DND-41 (cell line): ENCODE results near the gene PINK1.

ENCODE experiments used
- ATAC-seq: fragments of 200-7000 bp; cut with Tn5 transposase; 3 replicates; pipeline ENCODE4 v1.9.1; 2021; ENCODE audit warnings: low read depth; ENCODE audit not compliant: insufficient read depth
- DNase-seq: peaks from one replicate; pipeline ENCODE4 v3.0.0-alpha.2; 2020
- H2AFZ ChIP-seq: 2 replicates; pipeline ENCODE4 v1.6.0; 2012; ENCODE audit warnings: low read depth, low read length
- H3K27ac ChIP-seq: 2 replicates; pipeline ENCODE4 v1.5.1; 2012; ENCODE audit warnings: low read length, inconsistent platforms
- H3K27me3 ChIP-seq: fragments of 200-600 bp; sonication (generic); 2 replicates; pipeline ENCODE4 v1.6.0; 2012; ENCODE audit warnings: low read length, mild to moderate bottlenecking, inconsistent platforms; ENCODE audit not compliant: insufficient read depth, poor library complexity
- H3K36me3 ChIP-seq: 2 replicates; pipeline ENCODE4 v1.5.1; 2012; ENCODE audit warnings: low read length, inconsistent platforms; ENCODE audit not compliant: insufficient read depth
- H3K4me1 ChIP-seq: 2 replicates; pipeline ENCODE4 v1.5.1; 2012; ENCODE audit warnings: mild to moderate bottlenecking, low read length; ENCODE audit not compliant: insufficient read depth
- H3K4me2 ChIP-seq: 2 replicates; pipeline ENCODE4 v1.6.0; 2012; ENCODE audit warnings: mild to moderate bottlenecking, moderate library complexity, low read length, inconsistent platforms; ENCODE audit not compliant: insufficient read depth
- H3K4me3 ChIP-seq, 2 experiments: fragments of 200-600 bp in 1 of 2; shearing (Covaris generic) in 1 of 2; 2 replicates each; pipeline ENCODE4 v1.5.1; 2012 to 2016; ENCODE audit warnings: inconsistent platforms in 2 of 2, low read length in 2 of 2, mild to moderate bottlenecking in 2 of 2, low read depth in 1 of 2, moderate library complexity in 1 of 2
- H3K79me2 ChIP-seq: 2 replicates; pipeline ENCODE4 v1.6.0; 2012; ENCODE audit warnings: low read length, inconsistent platforms; ENCODE audit not compliant: insufficient read depth
- H3K9ac ChIP-seq: 2 replicates; pipeline ENCODE4 v1.6.0; 2012; ENCODE audit warnings: low read depth, mild to moderate bottlenecking, inconsistent platforms, low read length, moderate library complexity
- H3K9me3 ChIP-seq: 2 replicates; pipeline ENCODE4 v1.5.1; 2012; ENCODE audit warnings: low read length, moderate library complexity, mild to moderate bottlenecking, inconsistent platforms; ENCODE audit not compliant: insufficient read depth, severe bottlenecking
- H4K20me1 ChIP-seq: 2 replicates; pipeline ENCODE4 v1.6.0; 2012; ENCODE audit warnings: low read length; ENCODE audit not compliant: insufficient read depth
- EZH2 ChIP-seq: IDR thresholded peaks from 3 replicates; pipeline ENCODE4 v1.6.1; 2012; ENCODE audit warnings: borderline replicate concordance, low read depth, mild to moderate bottlenecking, moderate library complexity, low read length, inconsistent platforms; ENCODE audit not compliant: severe bottlenecking
- TF ChIP-seq, protein P1 (sequence below): IDR thresholded peaks from 2 replicates; pipeline ENCODE4 v1.5.1; 2012; ENCODE audit warnings: borderline replicate concordance, low read length, moderate library complexity, mild to moderate bottlenecking; ENCODE audit not compliant: poor library complexity, severe bottlenecking; ENCODE audit errors: extremely low read depth

Gene PINK1

GRCh38 chr1:20636785-20637347 lies 3.6 kb downstream of the PINK1 start:
- H2AFZ ChIP-seq = no peak overlapping the region
- TF ChIP-seq EZH2 = no peak
- TF ChIP-seq, protein P1, sequence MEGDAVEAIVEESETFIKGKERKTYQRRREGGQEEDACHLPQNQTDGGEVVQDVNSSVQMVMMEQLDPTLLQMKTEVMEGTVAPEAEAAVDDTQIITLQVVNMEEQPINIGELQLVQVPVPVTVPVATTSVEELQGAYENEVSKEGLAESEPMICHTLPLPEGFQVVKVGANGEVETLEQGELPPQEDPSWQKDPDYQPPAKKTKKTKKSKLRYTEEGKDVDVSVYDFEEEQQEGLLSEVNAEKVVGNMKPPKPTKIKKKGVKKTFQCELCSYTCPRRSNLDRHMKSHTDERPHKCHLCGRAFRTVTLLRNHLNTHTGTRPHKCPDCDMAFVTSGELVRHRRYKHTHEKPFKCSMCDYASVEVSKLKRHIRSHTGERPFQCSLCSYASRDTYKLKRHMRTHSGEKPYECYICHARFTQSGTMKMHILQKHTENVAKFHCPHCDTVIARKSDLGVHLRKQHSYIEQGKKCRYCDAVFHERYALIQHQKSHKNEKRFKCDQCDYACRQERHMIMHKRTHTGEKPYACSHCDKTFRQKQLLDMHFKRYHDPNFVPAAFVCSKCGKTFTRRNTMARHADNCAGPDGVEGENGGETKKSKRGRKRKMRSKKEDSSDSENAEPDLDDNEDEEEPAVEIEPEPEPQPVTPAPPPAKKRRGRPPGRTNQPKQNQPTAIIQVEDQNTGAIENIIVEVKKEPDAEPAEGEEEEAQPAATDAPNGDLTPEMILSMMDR = no peak
- no peaks in the 10 kb centered on the region for H3K9me3 ChIP-seq
- H3K4me3 ChIP-seq = no peak overlapping the region
- peaks cover 4% of the 10 kb centered on the region for H4K20me1 ChIP-seq
- H3K27me3 ChIP-seq = no peaks in the 10 kb centered on the region
- H3K4me2 ChIP-seq = no peak overlapping the region
- DNase-seq (no peak), ATAC-seq (no peak)
- no peaks in the 10 kb centered on the region; the same call in 1 of the 2 replicates for H3K79me2 ChIP-seq
- no peak overlapping the region for H3K27ac ChIP-seq
- peaks cover 15% of the 10 kb centered on the region for H3K36me3 ChIP-seq
- no peak overlapping the region for H3K9ac ChIP-seq
- peaks cover 20% of the 10 kb centered on the region for H3K4me1 ChIP-seq

DNA sequence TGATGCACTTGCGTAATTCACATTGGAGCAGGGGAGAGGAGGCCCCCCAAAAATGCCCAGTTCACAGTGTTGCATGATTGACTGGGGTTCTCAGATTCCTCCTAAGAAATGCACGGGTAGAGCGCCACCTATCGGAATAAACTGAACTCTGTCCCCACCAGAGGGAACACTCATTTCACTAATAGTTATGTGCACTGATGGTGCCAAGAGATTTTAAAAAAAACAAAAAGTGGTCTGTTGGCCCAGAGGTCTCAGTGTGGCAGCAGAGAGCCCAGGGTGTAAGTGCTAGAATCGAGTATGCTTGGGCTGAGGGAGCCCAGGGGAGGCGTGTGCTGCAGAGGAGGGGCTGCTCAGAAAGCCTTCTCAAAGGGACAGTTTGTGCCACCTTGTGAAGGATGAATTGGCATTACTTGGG lies 6.9 kb downstream of the PINK1 start:
- Histone ChIP-seq H3K27ac (no peak overlapping the region), H2AFZ (no peak overlapping the region), H3K27me3 (no peaks in the 10 kb centered on the region), H3K36me3 (peaks cover 18% of the 10 kb centered on the region; the same call in 1 of the 2 replicates), H3K4me3 (no peak overlapping the region), H3K79me2 (no peaks in the 10 kb centered on the region), H3K4me1 (no peaks in the 10 kb centered on the region), H3K4me2 (no peak overlapping the region), H3K9ac (no peak overlapping the region), H3K9me3 (no peaks in the 10 kb centered on the region), H4K20me1 (peaks cover 4% of the 10 kb centered on the region)
- TF ChIP-seq EZH2 = no peak
- TF ChIP-seq, protein P1 = peak; percentile 82
- peak; percentile 81 for ATAC-seq
- DNase-seq = peak; percentile 57

- ATAC-seq (no peak), DNase-seq (no peak)
- Histone ChIP-seq H3K4me1 (no peaks in the 10 kb centered on the region), H2AFZ (no peak overlapping the region), H4K20me1 (no peaks in the 10 kb centered on the region; the same call in 1 of the 2 replicates), H3K4me3 (no peak overlapping the region), H3K9ac (no peak overlapping the region), H3K36me3 (peaks cover 20% of the 10 kb centered on the region; the same call in 1 of the 2 replicates), H3K4me2 (no peak overlapping the region), H3K79me2 (no peaks in the 10 kb centered on the region), H3K9me3 (no peaks in the 10 kb centered on the region), H3K27ac (no peak overlapping the region), H3K27me3 (no peaks in the 10 kb centered on the region)
- TF ChIP-seq, protein P1 = no peak
- TF ChIP-seq EZH2 = no peak
Measured at GRCh38 chr1:20641975-20642374, 8.7 kb downstream of the PINK1 start.
